Putamen (tissue), 1 donor: ENCODE measurements around the gene FRMD3.

ENCODE experiments used
- DNase-seq: peaks from one replicate; pipeline ENCODE4 v3.0.0-alpha.2; 2016; ENCODE audit warnings: low spot score

FRMD3 gene

DNA sequence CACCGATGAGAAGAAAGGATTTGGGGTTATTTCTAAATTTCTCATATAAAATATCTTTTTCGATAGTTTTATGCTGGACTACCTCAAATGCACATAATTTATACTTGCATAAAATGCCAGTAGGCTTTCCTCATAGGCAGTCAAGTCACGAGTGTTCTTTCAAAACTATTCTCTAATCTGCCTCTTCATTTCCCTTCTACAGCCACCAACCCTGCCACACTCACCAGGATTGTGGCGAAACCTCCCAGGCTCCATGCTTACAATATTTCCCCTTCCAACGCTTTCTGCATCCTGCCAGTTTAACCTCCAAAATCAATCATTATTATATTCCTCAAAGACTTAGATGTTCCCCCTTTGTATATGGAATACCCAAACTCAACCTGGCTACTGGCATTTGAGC is 65.4 kb downstream of the FRMD3 start:
- no peak for DNase-seq

DNA sequence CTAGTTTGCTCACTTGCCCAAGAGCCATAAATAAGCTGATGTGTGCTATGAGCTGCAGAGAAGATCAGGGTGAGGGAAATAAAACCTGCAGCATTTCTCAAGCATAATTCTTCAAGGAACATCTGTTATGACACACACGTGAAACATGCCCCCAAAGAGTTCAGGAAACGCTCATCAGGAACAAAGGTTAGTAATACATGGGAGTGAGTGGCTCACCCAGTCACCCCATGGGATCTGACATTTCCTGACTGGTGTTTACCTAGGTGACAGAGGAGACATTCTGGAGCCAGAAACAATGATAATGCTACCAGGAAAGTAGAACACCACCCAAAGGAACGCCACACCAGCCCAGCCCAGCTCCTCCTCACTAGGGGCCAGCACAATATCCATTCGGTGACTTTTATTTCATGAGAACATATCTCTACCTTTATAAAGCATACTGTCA is 66.0 kb downstream of the FRMD3 start:
- no peak for DNase-seq

- no peak for DNase-seq
Observed at GRCh38 chr9:83471241-83471640, 67.0 kb downstream of the FRMD3 start.

- no peak for DNase-seq
Observed at GRCh38 chr9:83469722-83470121, 68.5 kb downstream of the FRMD3 start.

DNA sequence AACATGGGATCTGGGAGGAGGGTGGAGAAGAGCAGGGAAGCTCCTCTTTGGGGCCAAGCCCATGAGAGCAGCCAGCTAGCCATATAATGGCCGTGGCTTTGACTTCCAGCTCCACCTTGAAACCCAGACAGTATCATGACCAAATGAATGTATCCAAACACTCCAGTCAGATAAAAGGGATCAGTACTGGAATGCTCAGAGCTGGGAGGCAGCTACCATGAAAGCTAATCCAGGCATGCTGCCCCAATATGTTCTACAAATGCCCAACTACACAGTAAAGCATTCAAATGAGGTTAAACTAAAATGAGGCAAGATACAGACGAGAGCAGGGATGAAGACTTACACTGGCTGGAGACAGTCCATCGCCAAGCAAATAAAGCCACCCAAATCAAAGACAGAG is 69.4 kb downstream of the FRMD3 start:
- no peak for DNase-seq

GRCh38 chr9:83466877-83467276 is 71.3 kb downstream of the FRMD3 start:
- DNase-seq, result no peak

- DNase-seq, result no peak
Observed at GRCh38 chr9:83466351-83466750, 71.8 kb downstream of the FRMD3 start.

GRCh38 chr9:83459830-83460229 is 78.4 kb downstream of the FRMD3 start:
- DNase-seq, result no peak

- DNase-seq, result no peak
Observed at GRCh38 chr9:83458530-83458929, 79.7 kb downstream of the FRMD3 start.

DNA sequence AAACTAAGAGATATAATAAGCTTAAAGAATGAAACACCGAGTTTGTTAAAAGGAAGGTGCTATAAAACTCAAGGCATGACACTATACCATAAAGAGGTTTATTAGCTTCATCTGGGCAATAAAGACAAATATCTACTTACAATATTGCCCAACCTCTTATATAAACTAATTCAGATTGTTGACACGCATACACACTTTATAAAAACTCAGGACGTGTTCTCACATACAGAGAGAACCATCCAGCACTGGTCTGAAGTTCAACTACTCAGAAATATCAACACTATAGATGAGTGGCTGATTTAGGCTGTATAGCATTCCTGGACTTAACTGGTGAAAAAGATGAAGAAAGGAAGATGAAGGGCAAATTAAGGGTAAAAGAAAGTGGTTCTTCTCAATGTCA is 81.2 kb downstream of the FRMD3 start:
- no peak for DNase-seq

GRCh38 chr9:83456226-83456625 is 82.0 kb downstream of the FRMD3 start:
- no peak for DNase-seq

- no peak for DNase-seq
Observed at GRCh38 chr9:83454076-83454475, 84.1 kb downstream of the FRMD3 start.

DNA sequence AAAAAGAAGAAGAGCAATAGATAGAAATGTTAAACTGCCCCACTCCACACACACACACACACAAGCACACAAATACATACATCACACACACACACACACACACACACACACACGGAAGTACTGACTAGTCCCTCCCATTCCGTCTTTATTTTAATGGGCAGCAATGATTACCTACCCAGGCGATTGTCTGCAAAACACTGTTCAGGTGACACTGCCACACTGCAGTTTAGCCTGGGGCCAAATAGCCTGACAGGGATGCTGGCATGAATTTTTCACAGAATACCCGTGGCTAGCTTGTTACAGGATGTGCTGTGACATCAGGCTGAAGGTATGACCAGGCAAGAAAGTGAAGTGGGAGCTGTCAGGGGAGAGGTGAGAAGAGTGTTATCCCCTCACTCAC is 86.9 kb downstream of the FRMD3 start:
- DNase-seq, result no peak

DNA sequence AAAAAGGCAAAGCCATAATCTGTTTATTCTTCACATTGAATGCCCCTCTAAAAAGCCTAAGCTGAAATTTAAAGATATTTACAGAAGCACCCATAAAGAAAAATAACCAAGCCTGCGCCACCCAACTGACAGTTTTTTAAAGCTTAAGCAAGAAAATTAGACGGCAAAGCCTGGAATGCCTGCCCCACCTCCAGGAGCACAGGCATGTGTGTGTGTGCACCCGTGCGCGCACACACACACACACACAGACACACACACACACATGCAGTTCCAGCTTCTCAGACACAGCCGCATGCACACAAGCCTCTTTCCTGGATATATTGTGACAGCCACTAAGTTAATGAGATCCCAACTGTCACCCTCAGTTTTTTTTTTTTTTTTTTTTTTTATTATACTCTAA is 88.2 kb downstream of the FRMD3 start:
- DNase-seq, result no peak

- DNase-seq, result no peak
Observed at GRCh38 chr9:83449166-83449565, 89.0 kb downstream of the FRMD3 start.

DNA sequence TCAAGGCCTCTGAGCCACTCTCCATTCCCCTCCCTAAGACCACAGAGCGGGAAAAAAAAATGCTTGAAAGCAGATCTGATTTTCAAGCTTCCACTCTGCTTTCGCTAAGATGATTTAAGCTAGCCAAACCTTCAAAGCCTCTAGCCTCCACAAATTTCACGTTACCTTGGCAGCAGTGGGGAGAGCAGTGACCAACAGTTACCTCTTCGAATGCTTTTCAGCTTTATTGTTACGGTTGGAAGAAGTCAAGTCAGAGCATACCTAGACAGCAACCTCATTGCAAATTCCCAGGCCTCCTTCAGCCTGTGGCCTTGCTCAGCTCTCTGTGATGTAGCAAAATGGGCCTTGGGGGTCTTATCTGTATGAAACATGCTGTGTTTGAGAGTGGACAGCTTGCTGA is 89.6 kb downstream of the FRMD3 start:
- no peak for DNase-seq

DNA sequence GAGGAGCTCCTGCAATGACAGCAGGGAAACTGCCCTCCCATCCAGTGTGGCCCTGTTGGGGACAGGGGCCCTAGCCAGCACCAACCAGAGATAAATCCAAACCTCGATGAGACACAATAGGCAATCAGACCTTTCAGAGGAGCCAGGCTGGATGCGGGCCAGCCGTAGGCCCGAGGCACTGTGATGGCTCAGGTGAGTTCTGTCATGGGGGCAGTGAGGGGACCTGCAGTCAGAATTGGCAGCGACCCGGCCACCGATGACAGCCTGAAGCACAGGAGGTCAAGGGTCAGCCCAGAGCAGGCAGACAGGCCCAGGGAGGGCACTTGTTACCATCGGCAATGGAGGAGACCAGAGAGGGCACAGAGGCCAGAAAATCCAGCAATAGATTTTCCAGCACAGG is 90.8 kb downstream of the FRMD3 start:
- DNase-seq, result no peak

- no peak for DNase-seq
Observed at GRCh38 chr9:83445703-83446265, 92.4 kb downstream of the FRMD3 start.

DNA sequence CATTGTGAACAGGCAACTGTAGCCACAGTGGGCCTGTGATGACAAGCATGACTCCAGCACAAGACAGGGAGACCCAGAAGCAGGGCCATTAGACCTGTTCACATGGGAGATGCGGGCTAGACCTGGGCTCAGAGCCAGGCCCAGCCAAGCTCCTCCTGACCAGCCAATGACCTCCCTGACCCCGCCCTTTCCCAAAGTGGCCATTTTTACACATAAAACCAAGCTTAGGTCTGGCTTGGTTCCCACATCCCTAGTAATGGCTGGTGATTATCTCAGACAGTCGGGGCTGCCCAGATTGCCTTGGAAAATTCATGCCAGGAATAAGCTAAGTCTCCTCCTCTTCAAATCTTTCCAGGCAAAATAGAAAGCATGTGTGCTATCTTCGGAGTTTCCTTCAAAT is 94.1 kb downstream of the FRMD3 start:
- DNase-seq, result no peak

GRCh38 chr9:83441390-83441789 is 96.8 kb downstream of the FRMD3 start:
- no peak for DNase-seq

DNA sequence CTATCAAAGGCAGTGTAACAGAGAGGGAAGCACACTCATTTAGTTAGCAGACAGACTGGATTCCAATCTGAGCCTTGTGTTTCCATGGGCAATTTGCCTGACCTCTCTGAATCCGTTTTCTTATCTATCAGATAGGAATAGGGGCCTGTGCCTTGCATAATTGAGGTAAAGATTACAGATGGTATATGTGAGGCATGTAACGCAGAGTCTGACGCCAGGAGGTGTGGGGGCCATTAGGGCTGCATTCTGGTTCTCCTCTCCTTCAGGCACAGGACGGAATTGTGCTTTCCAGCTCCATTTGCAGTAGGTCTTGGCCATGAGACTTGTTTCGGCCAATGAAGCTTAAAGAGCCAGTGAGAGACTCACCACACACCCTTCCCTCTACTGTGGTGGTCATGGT is 97.6 kb downstream of the FRMD3 start:
- no peak for DNase-seq

- DNase-seq, result no peak
Observed at GRCh38 chr9:83435301-83435700, 102.9 kb downstream of the FRMD3 start.

DNA sequence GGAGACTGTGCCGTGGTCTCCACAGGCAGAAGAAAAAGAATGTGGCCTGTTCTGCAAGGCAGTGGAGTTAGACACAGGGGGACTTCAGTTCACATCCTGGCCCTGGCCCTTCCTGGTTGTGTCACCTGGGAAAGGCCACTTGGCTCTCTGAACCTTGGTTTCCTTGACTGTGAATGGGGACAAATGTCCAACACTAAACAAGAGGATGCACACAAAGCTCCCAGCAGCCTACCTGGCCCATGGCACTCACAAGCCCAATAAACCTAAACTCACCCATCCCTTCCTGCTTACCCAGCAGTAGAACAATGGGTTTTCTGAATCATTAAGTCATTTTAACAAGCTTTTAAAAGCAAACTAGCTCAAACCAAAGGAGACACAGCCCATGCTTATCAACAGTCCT is 103.9 kb downstream of the FRMD3 start:
- no peak for DNase-seq

GRCh38 chr9:83433846-83434245 is 104.4 kb downstream of the FRMD3 start:
- DNase-seq, result no peak
